Bronchial smooth muscle cell (primary cell): Measurements from ENCODE around the gene LRSAM1. TPM values are rescaled to one million over a fixed set of nuclear protein-coding genes. Genes with fewer than 3 reads are reported as not detected.

Source experiments
- total RNA-seq: library from RNA; depleted of rRNA; stranded (reverse); fragments of >200 nt; gene quantifications from 2 replicates; pipeline ENCODE4 v1.2.1, GENCODE V29; 2014

LRSAM1 gene
- total RNA-seq = 7.4 and 9.8 TPM in 2 replicates

DNA sequence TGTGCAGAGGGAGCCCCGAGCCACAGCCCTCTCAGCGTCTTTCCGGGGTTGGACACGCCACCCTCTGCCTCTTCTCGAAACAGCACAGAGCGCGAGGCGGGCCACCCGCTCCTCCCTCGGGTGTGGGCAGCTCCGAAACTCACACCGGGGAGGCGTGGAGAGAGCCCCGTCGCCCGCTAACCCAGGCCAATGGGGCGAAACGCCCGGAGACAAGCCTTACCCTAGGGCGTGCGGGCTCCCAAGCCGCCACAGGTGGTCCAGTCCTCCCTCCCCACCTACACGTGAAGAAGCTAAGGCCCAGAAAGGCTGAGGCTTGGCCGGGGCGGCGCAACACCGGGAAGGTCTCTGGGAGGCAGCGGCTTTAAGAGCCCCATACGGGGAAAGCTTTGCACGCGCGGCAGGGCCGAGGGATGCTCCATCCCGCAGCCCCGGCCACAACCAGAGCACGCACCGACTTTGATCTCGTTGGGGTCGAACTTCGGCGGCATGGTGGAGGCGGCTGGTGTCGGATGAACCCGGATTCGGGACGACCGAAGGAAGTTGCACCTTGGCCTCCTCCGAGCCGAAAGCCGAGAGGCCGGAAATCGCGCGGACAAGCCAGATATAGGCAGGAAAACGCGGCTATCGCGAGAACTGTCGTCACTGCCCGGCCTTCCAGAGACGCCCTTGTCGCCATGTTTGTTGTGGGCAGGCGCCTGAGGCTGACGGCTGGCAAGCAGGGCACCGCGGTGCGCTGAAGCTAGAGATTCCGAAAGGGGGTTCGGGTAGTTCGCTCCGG lies at the start of gene LRSAM1, which contains the start of gene RPL12:
LRSAM1 (plus strand) TSS at position 681 of the 778 bp plus-strand sequence. CDS start 3,018 bp downstream, outside the sequence.
RPL12 (minus strand) TSS at position 577 of the 778 bp plus-strand sequence; CDS start at position 488, 89 bp downstream.

DNA sequence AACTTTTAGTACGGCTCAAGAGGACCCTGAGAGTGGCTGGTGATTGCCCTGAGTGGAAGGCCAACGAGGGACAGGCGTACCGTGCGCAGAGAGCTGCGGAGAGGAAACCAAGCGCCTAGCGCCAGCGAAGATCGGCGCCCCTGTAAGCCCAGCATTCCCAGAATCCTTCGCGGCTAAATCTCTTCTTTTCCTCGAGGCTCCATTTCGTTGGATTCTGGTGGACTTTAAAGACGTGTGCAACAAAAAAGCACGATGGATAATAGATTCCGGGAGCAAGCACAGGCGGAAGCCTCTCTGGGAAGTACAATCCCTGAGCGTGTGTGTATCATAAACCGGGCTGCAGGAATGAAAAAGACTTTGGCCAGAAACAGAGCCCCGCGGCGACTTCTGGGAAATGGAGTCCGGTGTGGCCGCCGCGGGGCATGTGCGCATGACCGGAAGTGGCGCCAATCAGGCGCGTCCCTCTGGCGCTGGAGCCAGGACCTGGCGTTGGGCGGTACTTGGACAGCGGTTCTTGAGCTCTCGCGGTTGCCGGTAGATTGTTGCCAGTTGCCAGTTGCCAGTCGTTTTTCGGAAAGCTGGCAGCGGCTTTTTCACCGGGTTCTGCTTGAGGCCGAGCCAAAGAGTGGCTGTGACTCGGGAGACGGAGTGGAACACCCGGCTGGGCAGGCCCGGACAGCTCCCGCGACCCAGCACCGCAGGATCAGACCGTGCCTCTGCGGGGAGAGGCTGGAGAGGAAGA lies 27.2 kb upstream of the LRSAM1 start, which contains the start of gene ZNF79:
ZNF79 (plus strand) TSS at position 449 of the 742 bp plus-strand sequence. CDS start 406 bp downstream, outside the sequence.

Other genes with a start within 250 kb of the LRSAM1 start
- 0.63 and 3.3 TPM in 2 replicates for gene GARNL3, start 186.7 kb upstream of the LRSAM1 start, total RNA-seq
- gene SLC2A8, start 54.3 kb upstream of the LRSAM1 start, total RNA-seq = 5.8 and 8.0 TPM in 2 replicates
- 11.5 and 15.2 TPM in 2 replicates for gene ZNF79, start 27.1 kb upstream of the LRSAM1 start, total RNA-seq
- gene RPL12, start 104 bp upstream of the LRSAM1 start, total RNA-seq = 1,024 and 1,424 TPM in 2 replicates
- 21.3 and 23.2 TPM in 2 replicates for gene STXBP1, start 160.8 kb downstream of the LRSAM1 start, total RNA-seq